HepG2 (cell line): Measurements from ENCODE around the gene SCAI. TPM values are rescaled to one million over a fixed set of nuclear protein-coding genes. Genes with fewer than 3 reads are reported as not detected.

ENCODE experiments used
- BORCS8-MEF2B ChIP-seq: sonication (generic); formaldehyde crosslinking; IDR thresholded peaks from 2 replicates; pipeline ENCODE4 v1.8.0; 2022; ENCODE audit warnings: mild to moderate bottlenecking, missing genetic modification reagents
- CBX5 ChIP-seq: sonication (generic); formaldehyde crosslinking; IDR thresholded peaks from 2 replicates; pipeline ENCODE4 v1.4.0; 2020; ENCODE audit warnings: missing genetic modification reagents, borderline replicate concordance
- CEBPG ChIP-seq: IDR thresholded peaks from 2 replicates; pipeline ENCODE4 v1.6.1; 2016
- FOXA3 ChIP-seq: IDR thresholded peaks from 2 replicates; pipeline ENCODE4 v1.6.1; 2016; ENCODE audit warnings: missing genetic modification reagents, missing compliant biosample characterization
- FOXO1 ChIP-seq: sonication (generic); formaldehyde crosslinking; IDR thresholded peaks from 2 replicates; pipeline ENCODE4 v1.4.0; 2020; ENCODE audit warnings: missing genetic modification reagents
- GABPB1 ChIP-seq: IDR thresholded peaks from 2 replicates; pipeline ENCODE4 v1.6.1; 2016; ENCODE audit warnings: mild to moderate bottlenecking, missing genetic modification reagents, moderate library complexity, missing compliant biosample characterization
- GATAD2A ChIP-seq: IDR thresholded peaks from 2 replicates; pipeline ENCODE4 v1.6.1; 2016
- IRF2 ChIP-seq: IDR thresholded peaks from 2 replicates; pipeline ENCODE4 v1.6.1; 2018; ENCODE audit warnings: missing genetic modification reagents, missing compliant biosample characterization
- IRX3 ChIP-seq: sonication (generic); formaldehyde crosslinking; IDR thresholded peaks from 2 replicates; pipeline ENCODE4 v1.8.1; 2023; ENCODE audit warnings: mild to moderate bottlenecking, low read depth, missing genetic modification reagents, borderline replicate concordance
- KDM6A ChIP-seq: IDR thresholded peaks from 2 replicates; pipeline ENCODE4 v1.6.1; 2016; ENCODE audit warnings: low read depth
- MATR3 ChIP-seq: sonication (generic); formaldehyde crosslinking; IDR thresholded peaks from 2 replicates; pipeline ENCODE4 v1.4.0; 2020; ENCODE audit warnings: missing genetic modification reagents
- MIER3 ChIP-seq: IDR thresholded peaks from 2 replicates; pipeline ENCODE4 v1.6.1; 2016; ENCODE audit warnings: missing compliant biosample characterization, borderline replicate concordance
- PRMT3 ChIP-seq: sonication (generic); formaldehyde crosslinking; IDR thresholded peaks from 2 replicates; pipeline ENCODE4 v1.8.1; 2022; ENCODE audit warnings: low read depth, mild to moderate bottlenecking, moderate library complexity, missing genetic modification reagents, borderline replicate concordance
- SIN3A ChIP-seq: IDR thresholded peaks from 2 replicates; pipeline ENCODE4 v1.6.1; 2011; ENCODE audit warnings: low read depth, mild to moderate bottlenecking, control low read depth, low read length, borderline replicate concordance
- SMAD9 ChIP-seq: sonication (generic); formaldehyde crosslinking; IDR thresholded peaks from 2 replicates; pipeline ENCODE4 v1.5.1; 2020; ENCODE audit warnings: mild to moderate bottlenecking, missing genetic modification reagents
- SMYD3 ChIP-seq: sonication (generic); formaldehyde crosslinking; IDR thresholded peaks from 2 replicates; pipeline ENCODE4 v1.8.1; 2023; ENCODE audit warnings: mild to moderate bottlenecking, missing genetic modification reagents
- SP4 ChIP-seq: sonication (generic); formaldehyde crosslinking; IDR thresholded peaks from 2 replicates; pipeline ENCODE4 v1.8.1; 2023; ENCODE audit warnings: mild to moderate bottlenecking, missing genetic modification reagents
- ZC3H4 ChIP-seq: sonication (generic); formaldehyde crosslinking; IDR thresholded peaks from 2 replicates; pipeline ENCODE4 v1.4.0; 2020; ENCODE audit warnings: missing genetic modification reagents, borderline replicate concordance
- ZNF670 ChIP-seq: sonication (generic); formaldehyde crosslinking; IDR thresholded peaks from 2 replicates; pipeline ENCODE4 v1.8.0; 2022; ENCODE audit warnings: mild to moderate bottlenecking, missing genetic modification reagents, borderline replicate concordance
- polyA plus RNA-seq, 8 experiments: library from polyadenylated mRNA; depleted of rRNA in 3 of 8; stranded (reverse) in 7 of 8; unstranded in 1 of 8; fragments of >200 nt; fragmentation: Illumina TruSeq in 4 of 8; extraction: Trizol in 4 of 8; gene quantifications; 2 replicates each; pipeline versions ENCODE4 v1.2.1 to v1.2.3, GENCODE V29; 2011 to 2016; ENCODE audit warnings: low read depth in 4 of 8, missing spikeins in 1 of 8, mixed read lengths in 1 of 8; ENCODE audit not compliant: insufficient read depth in 1 of 8
- total RNA-seq, 5 experiments: library from RNA; depleted of rRNA; stranded (reverse); fragments of >200 nt; fragmentation: Illumina TruSeq; extraction: Trizol; gene quantifications; 2 replicates each; pipeline ENCODE4 v1.2.3, GENCODE V29; 2016; ENCODE audit warnings: low read depth in 1 of 5
- TF ChIP-seq, protein P1 (sequence below): sonication (generic); formaldehyde crosslinking; conservative IDR thresholded peaks from 2 replicates; pipeline ENCODE4 v1.4.0; 2020; ENCODE audit warnings: missing genetic modification reagents
- TF ChIP-seq, protein P2 (sequence below): sonication (generic); formaldehyde crosslinking; IDR thresholded peaks from 2 replicates; pipeline ENCODE4 v1.5.0; 2020; ENCODE audit warnings: missing genetic modification reagents
- TF ChIP-seq, protein P3 (sequence below): sonication (generic); formaldehyde crosslinking; IDR thresholded peaks from 2 replicates; pipeline ENCODE4 v1.8.0; 2022; ENCODE audit warnings: missing genetic modification reagents, low read depth, mild to moderate bottlenecking, borderline replicate concordance
- TF ChIP-seq, protein P4 (sequence below): sonication (generic); formaldehyde crosslinking; IDR thresholded peaks from 2 replicates; pipeline ENCODE4 v1.4.0; 2020; ENCODE audit warnings: missing genetic modification reagents, borderline replicate concordance
- TF ChIP-seq, protein P5 (sequence below): sonication (generic); formaldehyde crosslinking; IDR thresholded peaks from 2 replicates; pipeline ENCODE4 v1.5.0; 2020; ENCODE audit warnings: missing genetic modification reagents

SCAI gene
- total and polyA plus RNA-seq, 2 of the 13 experiments (the other 11 are each of a cell fraction or from before 2014, with no cell fraction given) = 4.4 to 8.4 TPM

DNA sequence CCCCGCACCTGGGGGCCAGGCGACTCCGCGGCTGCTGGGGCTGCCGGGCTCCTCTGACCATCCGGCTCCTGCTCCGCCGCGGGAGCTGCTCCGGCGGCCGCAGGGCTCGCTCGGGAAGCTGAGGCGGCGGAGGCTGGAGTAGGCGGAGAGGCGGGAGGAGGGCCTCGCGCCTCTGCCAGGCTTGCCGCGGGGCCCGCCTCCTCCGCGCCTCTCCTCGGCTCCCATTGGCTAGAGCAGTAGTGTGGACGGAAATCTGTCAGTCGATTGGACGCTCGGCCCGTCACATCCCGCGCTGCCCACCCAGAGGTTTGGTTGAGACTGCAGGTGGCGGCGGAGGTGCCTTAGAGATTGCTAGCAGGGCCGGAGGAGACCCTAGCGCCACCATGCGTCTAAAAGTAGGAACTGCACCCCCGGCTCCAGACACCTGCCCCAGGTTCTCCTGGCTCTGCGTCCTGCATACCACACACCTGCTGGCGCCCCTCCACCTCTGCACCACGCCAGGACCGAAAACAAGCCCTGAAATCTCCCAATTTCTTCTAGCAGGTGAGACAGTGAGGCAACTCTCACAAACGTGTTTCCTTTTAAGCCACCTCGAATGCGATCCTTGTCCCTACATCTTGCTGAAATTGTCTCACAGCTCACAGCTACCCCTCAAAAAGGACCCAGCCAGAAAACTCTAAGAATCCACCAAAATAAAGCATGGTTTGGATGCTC lies at the start of gene SCAI (continued):
- TF ChIP-seq, protein P1, sequence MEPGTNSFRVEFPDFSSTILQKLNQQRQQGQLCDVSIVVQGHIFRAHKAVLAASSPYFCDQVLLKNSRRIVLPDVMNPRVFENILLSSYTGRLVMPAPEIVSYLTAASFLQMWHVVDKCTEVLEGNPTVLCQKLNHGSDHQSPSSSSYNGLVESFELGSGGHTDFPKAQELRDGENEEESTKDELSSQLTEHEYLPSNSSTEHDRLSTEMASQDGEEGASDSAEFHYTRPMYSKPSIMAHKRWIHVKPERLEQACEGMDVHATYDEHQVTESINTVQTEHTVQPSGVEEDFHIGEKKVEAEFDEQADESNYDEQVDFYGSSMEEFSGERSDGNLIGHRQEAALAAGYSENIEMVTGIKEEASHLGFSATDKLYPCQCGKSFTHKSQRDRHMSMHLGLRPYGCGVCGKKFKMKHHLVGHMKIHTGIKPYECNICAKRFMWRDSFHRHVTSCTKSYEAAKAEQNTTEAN (CRISPR knock-in tag) = no peak
- TF ChIP-seq FOXA3 (no peak), KDM6A (CRISPR knock-in tag) (no peak), BORCS8-MEF2B (0 out of 2 replicates have a peak, but pooled peaks have one; percentile 21), FOXO1 (CRISPR knock-in tag) (no peak), MIER3 (CRISPR knock-in tag) (0 out of 2 replicates have a peak, but pooled peaks have one; percentile 28), GATAD2A (CRISPR knock-in tag) (peak; percentile 20; the same call in 1 of the 2 replicates), MATR3 (CRISPR knock-in tag) (no peak), GABPB1 (CRISPR knock-in tag) (peak; percentile 78), SMAD9 (CRISPR knock-in tag) (no peak), CEBPG (no peak), ZC3H4 (CRISPR knock-in tag) (no peak), CBX5 (CRISPR knock-in tag) (0 out of 2 replicates have a peak, but pooled peaks have one; percentile 17), SIN3A (peak; percentile 54; the same call in 1 of the 2 replicates), PRMT3 (CRISPR knock-in tag) (no peak), SMYD3 (no peak), IRF2 (CRISPR knock-in tag) (no peak), ZNF670 (CRISPR knock-in tag) (no peak), IRX3 (CRISPR knock-in tag) (no peak), SP4 (CRISPR knock-in tag) (peak; percentile 83)
- TF ChIP-seq, protein P2, sequence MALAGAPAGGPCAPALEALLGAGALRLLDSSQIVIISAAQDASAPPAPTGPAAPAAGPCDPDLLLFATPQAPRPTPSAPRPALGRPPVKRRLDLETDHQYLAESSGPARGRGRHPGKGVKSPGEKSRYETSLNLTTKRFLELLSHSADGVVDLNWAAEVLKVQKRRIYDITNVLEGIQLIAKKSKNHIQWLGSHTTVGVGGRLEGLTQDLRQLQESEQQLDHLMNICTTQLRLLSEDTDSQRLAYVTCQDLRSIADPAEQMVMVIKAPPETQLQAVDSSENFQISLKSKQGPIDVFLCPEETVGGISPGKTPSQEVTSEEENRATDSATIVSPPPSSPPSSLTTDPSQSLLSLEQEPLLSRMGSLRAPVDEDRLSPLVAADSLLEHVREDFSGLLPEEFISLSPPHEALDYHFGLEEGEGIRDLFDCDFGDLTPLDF (CRISPR knock-in tag) = no peak
- TF ChIP-seq, protein P3, sequence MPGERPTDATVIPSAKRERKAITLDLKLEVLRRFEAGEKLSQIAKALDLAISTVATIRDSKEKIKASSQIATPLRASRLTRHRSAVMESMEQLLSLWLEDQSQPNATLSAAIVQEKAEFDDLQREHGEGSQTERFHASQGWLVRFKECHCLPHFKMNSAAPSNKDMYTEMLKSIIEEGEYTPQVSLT = no peak
- TF ChIP-seq, protein P4, sequence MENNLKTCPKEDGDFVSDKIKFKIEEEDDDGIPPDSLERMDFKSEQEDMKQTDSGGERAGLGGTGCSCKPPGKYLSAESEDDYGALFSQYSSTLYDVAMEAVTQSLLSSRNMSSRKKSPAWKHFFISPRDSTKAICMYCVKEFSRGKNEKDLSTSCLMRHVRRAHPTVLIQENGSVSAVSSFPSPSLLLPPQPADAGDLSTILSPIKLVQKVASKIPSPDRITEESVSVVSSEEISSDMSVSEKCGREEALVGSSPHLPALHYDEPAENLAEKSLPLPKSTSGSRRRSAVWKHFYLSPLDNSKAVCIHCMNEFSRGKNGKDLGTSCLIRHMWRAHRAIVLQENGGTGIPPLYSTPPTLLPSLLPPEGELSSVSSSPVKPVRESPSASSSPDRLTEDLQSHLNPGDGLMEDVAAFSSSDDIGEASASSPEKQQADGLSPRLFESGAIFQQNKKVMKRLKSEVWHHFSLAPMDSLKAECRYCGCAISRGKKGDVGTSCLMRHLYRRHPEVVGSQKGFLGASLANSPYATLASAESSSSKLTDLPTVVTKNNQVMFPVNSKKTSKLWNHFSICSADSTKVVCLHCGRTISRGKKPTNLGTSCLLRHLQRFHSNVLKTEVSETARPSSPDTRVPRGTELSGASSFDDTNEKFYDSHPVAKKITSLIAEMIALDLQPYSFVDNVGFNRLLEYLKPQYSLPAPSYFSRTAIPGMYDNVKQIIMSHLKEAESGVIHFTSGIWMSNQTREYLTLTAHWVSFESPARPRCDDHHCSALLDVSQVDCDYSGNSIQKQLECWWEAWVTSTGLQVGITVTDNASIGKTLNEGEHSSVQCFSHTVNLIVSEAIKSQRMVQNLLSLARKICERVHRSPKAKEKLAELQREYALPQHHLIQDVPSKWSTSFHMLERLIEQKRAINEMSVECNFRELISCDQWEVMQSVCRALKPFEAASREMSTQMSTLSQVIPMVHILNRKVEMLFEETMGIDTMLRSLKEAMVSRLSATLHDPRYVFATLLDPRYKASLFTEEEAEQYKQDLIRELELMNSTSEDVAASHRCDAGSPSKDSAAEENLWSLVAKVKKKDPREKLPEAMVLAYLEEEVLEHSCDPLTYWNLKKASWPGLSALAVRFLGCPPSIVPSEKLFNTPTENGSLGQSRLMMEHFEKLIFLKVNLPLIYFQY (CRISPR knock-in tag) = no peak
- TF ChIP-seq, protein P5, sequence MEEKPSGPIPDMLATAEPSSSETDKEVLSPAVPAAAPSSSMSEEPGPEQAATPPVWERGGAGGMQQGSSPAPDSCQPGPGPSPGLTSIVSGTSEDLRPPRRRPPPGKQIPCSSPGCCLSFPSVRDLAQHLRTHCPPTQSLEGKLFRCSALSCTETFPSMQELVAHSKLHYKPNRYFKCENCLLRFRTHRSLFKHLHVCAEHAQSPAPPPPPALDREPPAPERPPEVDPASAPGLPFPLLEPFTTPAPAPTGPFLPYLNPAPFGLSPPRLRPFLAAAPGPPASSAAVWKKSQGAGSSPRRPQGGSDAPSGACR (CRISPR knock-in tag) = peak; percentile 44; the same call in 1 of the 2 replicates
